ENCODE measurements around the gene NPSR1.

NPSR1 gene

DNA sequence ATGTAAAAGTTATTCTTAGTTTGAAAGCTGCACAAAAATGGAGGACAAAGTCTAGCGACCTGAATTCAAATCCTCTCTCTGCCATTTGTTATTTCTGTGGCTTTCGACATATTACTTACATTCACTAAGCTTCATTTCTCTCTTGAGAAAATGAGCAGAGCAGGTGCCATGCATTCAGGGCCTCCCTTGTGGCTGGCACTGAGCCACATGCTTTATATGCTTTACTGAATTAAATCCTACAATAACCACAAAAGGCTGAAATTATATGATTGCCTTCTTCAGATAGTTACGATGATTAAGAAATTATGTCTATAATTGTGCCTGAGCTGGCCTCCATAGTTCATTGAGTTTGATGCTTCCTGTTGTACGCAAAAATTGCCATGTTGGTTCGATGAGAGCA, 98.7 kb downstream of the NPSR1 start:
- no peaks in the 10 kb centered on the region for H3K27me3 ChIP-seq (replicated peaks; ENCODE audit: control insufficient read depth, insufficient read depth, low read length)
- TF ChIP-seq, protein P1, sequence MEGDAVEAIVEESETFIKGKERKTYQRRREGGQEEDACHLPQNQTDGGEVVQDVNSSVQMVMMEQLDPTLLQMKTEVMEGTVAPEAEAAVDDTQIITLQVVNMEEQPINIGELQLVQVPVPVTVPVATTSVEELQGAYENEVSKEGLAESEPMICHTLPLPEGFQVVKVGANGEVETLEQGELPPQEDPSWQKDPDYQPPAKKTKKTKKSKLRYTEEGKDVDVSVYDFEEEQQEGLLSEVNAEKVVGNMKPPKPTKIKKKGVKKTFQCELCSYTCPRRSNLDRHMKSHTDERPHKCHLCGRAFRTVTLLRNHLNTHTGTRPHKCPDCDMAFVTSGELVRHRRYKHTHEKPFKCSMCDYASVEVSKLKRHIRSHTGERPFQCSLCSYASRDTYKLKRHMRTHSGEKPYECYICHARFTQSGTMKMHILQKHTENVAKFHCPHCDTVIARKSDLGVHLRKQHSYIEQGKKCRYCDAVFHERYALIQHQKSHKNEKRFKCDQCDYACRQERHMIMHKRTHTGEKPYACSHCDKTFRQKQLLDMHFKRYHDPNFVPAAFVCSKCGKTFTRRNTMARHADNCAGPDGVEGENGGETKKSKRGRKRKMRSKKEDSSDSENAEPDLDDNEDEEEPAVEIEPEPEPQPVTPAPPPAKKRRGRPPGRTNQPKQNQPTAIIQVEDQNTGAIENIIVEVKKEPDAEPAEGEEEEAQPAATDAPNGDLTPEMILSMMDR (IDR thresholded peaks at IDR 0.05; ENCODE audit: insufficient read depth, low read length, poor library complexity, severe bottlenecking): no peak
- no peak for DNase-seq (ENCODE audit: extremely low read depth, insufficient read length)
- no peaks in the 10 kb centered on the region for H3K36me3 ChIP-seq (ENCODE audit: control insufficient read depth, insufficient read depth, low read length)
- H3K4me3 ChIP-seq (replicated peaks; ENCODE audit: low read depth, low read length): no peak overlapping the region

DNA sequence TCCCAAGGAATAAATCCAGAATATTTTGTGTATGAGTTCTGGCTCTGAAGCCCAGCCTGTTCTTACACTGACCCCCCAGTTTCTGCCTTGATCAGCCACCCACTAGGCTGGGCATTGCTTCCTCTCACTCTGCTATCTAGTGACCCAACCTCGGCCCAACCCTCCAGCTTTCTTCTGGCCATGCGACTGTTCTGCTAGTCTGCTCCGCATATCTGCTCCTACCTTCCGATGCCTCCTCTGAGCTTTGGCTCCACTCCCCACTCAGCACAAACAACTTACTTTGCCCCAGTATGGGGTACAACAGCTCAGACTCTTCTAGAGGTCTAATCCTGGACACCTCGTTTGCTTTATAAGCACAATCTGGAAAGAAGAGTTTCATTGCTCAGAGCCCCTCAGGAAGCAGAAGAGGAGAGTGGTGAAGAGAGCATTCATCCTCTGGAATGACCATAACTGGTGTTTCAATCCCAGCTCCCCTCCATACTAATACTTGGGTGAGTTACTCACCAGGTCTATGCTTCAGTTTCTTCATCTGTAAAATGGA, 99.6 kb downstream of the NPSR1 start:
- no peaks in the 10 kb centered on the region for H3K27me3 ChIP-seq (replicated peaks; ENCODE audit: control insufficient read depth, insufficient read depth, low read length)
- no peak overlapping the region for H3K4me3 ChIP-seq (replicated peaks; ENCODE audit: low read depth, low read length)
- H3K36me3 ChIP-seq (ENCODE audit: control insufficient read depth, insufficient read depth, low read length): no peaks in the 10 kb centered on the region
- TF ChIP-seq, protein P1 (IDR thresholded peaks at IDR 0.05; ENCODE audit: insufficient read depth, low read length, poor library complexity, severe bottlenecking): no peak
- no peak for DNase-seq (ENCODE audit: extremely low read depth, insufficient read length)

DNA sequence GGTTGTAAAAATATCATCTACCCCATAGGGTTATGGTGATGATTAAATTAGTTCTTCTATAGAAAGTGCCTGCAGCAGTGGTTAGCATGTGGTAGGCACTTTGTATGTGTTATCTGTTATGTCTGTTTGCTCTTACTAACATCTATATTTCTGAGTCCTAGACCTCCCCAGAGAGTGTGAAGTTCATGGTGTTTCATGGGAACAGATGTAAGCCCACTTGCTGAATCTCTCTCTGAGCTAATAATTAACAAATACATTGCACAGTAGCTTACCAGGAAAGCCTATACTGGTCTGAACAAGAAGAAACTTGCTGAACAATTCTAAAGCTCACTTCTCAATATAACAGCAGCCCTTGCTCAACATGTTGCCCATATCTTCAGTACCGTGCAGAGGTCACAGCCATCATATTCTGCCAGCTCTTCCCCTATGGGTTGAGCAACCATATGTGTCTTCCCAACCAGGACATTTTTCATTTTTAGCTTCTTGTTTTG, 100.1 kb downstream of the NPSR1 start:
- Histone ChIP-seq H3K36me3 (ENCODE audit: control insufficient read depth, insufficient read depth, low read length) (no peaks in the 10 kb centered on the region), H3K27me3 (replicated peaks; ENCODE audit: control insufficient read depth, insufficient read depth, low read length) (no peaks in the 10 kb centered on the region), H3K4me3 (replicated peaks; ENCODE audit: low read depth, low read length) (no peak overlapping the region)
- no peak for DNase-seq (ENCODE audit: extremely low read depth, insufficient read length)
- TF ChIP-seq, protein P1 (IDR thresholded peaks at IDR 0.05; ENCODE audit: insufficient read depth, low read length, poor library complexity, severe bottlenecking): no peak

DNA sequence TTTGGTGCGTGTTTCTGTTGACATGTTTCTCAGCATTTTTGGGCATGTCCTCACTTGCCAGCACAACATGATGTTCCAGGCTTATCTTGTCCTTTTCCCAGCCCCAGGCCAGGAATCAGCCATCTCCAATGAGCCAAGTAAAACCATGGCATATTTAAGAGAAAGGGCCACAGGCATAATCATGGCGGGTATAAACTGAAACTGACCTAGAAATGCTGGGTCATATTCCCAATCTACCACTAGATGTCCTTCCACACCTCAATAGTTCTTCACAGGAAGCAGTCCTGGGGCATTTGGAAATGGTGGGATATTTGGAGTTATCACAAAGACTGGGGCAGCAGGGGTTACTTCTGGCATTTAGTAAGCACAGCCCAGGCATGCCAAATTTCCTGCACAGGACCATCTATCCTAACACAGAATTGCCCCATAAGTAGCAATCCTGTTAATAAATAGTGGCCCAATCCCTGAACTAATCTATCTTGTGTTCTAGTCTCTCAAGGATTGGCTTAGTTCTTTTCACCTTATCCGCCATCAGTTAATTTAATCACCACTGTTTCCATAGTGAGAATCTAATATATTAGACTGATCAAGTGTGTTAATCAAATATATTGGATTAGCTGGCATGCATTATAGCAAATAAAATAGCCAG, 101.6 kb downstream of the NPSR1 start:
- H3K4me3 ChIP-seq (replicated peaks; ENCODE audit: low read depth, low read length): no peak overlapping the region

DNA sequence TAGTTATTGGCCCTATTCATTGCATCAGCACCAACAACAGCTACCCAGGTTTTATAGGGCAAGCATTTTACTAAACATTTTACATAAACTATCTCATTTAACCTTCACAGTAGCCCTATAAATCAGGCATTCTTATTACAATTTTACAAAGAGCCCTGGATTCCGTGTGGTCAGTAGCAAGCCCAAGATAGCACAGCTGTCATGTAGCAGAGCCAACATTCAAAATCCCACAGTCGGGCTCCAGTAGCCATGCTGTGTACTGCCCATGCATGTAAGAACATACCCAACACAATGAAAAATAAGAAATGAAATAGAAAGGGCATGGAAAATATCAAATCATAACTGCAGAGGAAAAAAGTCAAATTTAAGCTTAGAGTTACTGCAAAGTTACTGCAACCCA, 102.3 kb downstream of the NPSR1 start:
- no peaks in the 10 kb centered on the region for H3K36me3 ChIP-seq (ENCODE audit: control insufficient read depth, insufficient read depth, low read length)
- no peaks in the 10 kb centered on the region for H3K27me3 ChIP-seq (replicated peaks; ENCODE audit: control insufficient read depth, insufficient read depth, low read length)
- TF ChIP-seq, protein P1 (IDR thresholded peaks at IDR 0.05; ENCODE audit: insufficient read depth, low read length, poor library complexity, severe bottlenecking): no peak
- DNase-seq (ENCODE audit: extremely low read depth, insufficient read length): no peak
- no peak overlapping the region for H3K4me3 ChIP-seq (replicated peaks; ENCODE audit: low read depth, low read length)

More for the DNA sequence above, 101.6 kb downstream of the NPSR1 start:
- Histone ChIP-seq H3K27me3 (replicated peaks; ENCODE audit: control insufficient read depth, insufficient read depth, low read length) (no peaks in the 10 kb centered on the region), H3K36me3 (ENCODE audit: control insufficient read depth, insufficient read depth, low read length) (no peaks in the 10 kb centered on the region)
- DNase-seq (ENCODE audit: extremely low read depth, insufficient read length): no peak
- TF ChIP-seq, protein P1 (IDR thresholded peaks at IDR 0.05; ENCODE audit: insufficient read depth, low read length, poor library complexity, severe bottlenecking): peak; percentile 56
